Measurements from ENCODE around the gene FHOD1. TPM values are rescaled to one million over a fixed set of nuclear protein-coding genes. Genes with fewer than 3 reads are reported as not detected.

FHOD1 gene
- total and polyA plus RNA-seq, 9 of the 15 experiments (the other 6 are each of a cell fraction or from before 2014, with no cell fraction given): 18.7 to 126 (median 32.3) TPM

- TF ChIP-seq, protein P1, sequence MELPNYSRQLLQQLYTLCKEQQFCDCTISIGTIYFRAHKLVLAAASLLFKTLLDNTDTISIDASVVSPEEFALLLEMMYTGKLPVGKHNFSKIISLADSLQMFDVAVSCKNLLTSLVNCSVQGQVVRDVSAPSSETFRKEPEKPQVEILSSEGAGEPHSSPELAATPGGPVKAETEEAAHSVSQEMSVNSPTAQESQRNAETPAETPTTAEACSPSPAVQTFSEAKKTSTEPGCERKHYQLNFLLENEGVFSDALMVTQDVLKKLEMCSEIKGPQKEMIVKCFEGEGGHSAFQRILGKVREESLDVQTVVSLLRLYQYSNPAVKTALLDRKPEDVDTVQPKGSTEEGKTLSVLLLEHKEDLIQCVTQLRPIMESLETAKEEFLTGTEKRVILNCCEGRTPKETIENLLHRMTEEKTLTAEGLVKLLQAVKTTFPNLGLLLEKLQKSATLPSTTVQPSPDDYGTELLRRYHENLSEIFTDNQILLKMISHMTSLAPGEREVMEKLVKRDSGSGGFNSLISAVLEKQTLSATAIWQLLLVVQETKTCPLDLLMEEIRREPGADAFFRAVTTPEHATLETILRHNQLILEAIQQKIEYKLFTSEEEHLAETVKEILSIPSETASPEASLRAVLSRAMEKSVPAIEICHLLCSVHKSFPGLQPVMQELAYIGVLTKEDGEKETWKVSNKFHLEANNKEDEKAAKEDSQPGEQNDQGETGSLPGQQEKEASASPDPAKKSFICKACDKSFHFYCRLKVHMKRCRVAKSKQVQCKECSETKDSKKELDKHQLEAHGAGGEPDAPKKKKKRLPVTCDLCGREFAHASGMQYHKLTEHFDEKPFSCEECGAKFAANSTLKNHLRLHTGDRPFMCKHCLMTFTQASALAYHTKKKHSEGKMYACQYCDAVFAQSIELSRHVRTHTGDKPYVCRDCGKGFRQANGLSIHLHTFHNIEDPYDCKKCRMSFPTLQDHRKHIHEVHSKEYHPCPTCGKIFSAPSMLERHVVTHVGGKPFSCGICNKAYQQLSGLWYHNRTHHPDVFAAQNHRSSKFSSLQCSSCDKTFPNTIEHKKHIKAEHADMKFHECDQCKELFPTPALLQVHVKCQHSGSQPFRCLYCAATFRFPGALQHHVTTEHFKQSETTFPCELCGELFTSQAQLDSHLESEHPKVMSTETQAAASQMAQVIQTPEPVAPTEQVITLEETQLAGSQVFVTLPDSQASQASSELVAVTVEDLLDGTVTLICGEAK (IDR thresholded peaks at IDR 0.05): 0 out of 2 replicates have a peak, but pooled peaks have one; percentile 20
- TF ChIP-seq, protein P1 (CRISPR knock-in tag; IDR thresholded peaks at IDR 0.05): no peak
- TF ChIP-seq MED1 (CRISPR knock-in tag; IDR thresholded peaks at IDR 0.05; ENCODE audit: borderline replicate concordance) (no peak), JUNB (CRISPR knock-in tag; conservative IDR thresholded peaks at IDR 0.05) (no peak), ZNF165 (CRISPR knock-in tag; IDR thresholded peaks at IDR 0.05; ENCODE audit: borderline replicate concordance) (no peak), ZEB2 (IDR thresholded peaks at IDR 0.05) (peak; percentile 70; the same call in 1 of the 2 replicates), ZNF76 (CRISPR knock-in tag; IDR thresholded peaks at IDR 0.05; ENCODE audit: borderline replicate concordance) (no peak), PTBP1 (IDR thresholded peaks at IDR 0.05; ENCODE audit: low read depth, low read length) (0 out of 2 replicates have a peak, but pooled peaks have one; percentile 15), HDAC1 (IDR thresholded peaks at IDR 0.05) (no peak), NELFE (IDR thresholded peaks at IDR 0.05; ENCODE audit: insufficient read depth, insufficient read length) (no peak), STAG1 (CRISPR knock-in tag; IDR thresholded peaks at IDR 0.05; ENCODE audit: borderline replicate concordance) (no peak), PHF20 (IDR thresholded peaks at IDR 0.05; ENCODE audit: partially characterized antibody) (no peak), ZFP36 (IDR thresholded peaks at IDR 0.05; ENCODE audit: low read depth, low read length, partially characterized antibody) (no peak), HNRNPL (IDR thresholded peaks at IDR 0.05; ENCODE audit: low read depth, low read length) (no peak), SMAD2 (IDR thresholded peaks at IDR 0.05; ENCODE audit: low read depth, low read length) (no peak), PKNOX1 (IDR thresholded peaks at IDR 0.05) (0 out of 2 replicates have a peak, but pooled peaks have one; percentile 15), RUNX1 (IDR thresholded peaks at IDR 0.05; ENCODE audit: low read depth) (no peak)
- TF ChIP-seq, protein P2, sequence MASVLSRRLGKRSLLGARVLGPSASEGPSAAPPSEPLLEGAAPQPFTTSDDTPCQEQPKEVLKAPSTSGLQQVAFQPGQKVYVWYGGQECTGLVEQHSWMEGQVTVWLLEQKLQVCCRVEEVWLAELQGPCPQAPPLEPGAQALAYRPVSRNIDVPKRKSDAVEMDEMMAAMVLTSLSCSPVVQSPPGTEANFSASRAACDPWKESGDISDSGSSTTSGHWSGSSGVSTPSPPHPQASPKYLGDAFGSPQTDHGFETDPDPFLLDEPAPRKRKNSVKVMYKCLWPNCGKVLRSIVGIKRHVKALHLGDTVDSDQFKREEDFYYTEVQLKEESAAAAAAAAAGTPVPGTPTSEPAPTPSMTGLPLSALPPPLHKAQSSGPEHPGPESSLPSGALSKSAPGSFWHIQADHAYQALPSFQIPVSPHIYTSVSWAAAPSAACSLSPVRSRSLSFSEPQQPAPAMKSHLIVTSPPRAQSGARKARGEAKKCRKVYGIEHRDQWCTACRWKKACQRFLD (CRISPR knock-in tag; IDR thresholded peaks at IDR 0.05): no peak
Observed at GRCh38 chr16:67246756-67247191, 507 bp downstream of the FHOD1 start (continued).

Data from K562 (cell line).